Stimulated activated CD4-positive, alpha-beta T cell treated with anti-CD3 and anti-CD28 coated beads, Interleukin-1b, Interleukin-23, amount 100 ng/mL, for 24 hours (primary cell): ENCODE results near the gene C1QTNF5.
"Not testable (repeated sequence)": the region's sequence is repeated elsewhere in the genome, so short reads cannot be mapped to it uniquely, and the experiment has no call there.

ENCODE experiments used
- DNase-seq, 4 experiments: peaks; one replicate each; pipeline ENCODE4 v3.0.0-alpha.2; 2020; ENCODE audit warnings: low read depth in 4 of 4, low spot score in 1 of 4

Gene C1QTNF5

GRCh38 chr11:119340335-119341221 is at the start of gene C1QTNF5:
TSS of gene C1QTNF5 (minus strand) at chr11:119340883. CDS start at chr11:119340397, 486 bp downstream.
- no peak for DNase-seq

GRCh38 chr11:119389611-119390254 is 49.0 kb upstream of the C1QTNF5 start:
- DNase-seq = no peak

GRCh38 chr11:119388103-119388502 is 47.4 kb upstream of the C1QTNF5 start:
- no peak for DNase-seq

GRCh38 chr11:119384332-119384731 is 43.6 kb upstream of the C1QTNF5 start:
- DNase-seq = no peak

GRCh38 chr11:119382513-119382912 is 41.8 kb upstream of the C1QTNF5 start:
- DNase-seq = not testable (repeated sequence)

- no peak for DNase-seq
Measured at GRCh38 chr11:119382101-119382500, 41.4 kb upstream of the C1QTNF5 start.

GRCh38 chr11:119381181-119381988 is 40.7 kb upstream of the C1QTNF5 start, which contains the start of gene USP2:
TSS of gene USP2 (minus strand) at chr11:119381690. CDS start at chr11:119373480, 8,210 bp downstream.
- peak; percentile 92 to 98 (median 93) for DNase-seq

GRCh38 chr11:119380827-119381180 is 40.1 kb upstream of the C1QTNF5 start:
- DNase-seq = no peak

GRCh38 chr11:119380160-119380826 is 39.6 kb upstream of the C1QTNF5 start:
- DNase-seq = no peak

GRCh38 chr11:119378851-119379465 is 38.3 kb upstream of the C1QTNF5 start:
- no peak for DNase-seq

GRCh38 chr11:119377961-119378667 is 37.4 kb upstream of the C1QTNF5 start:
- no peak for DNase-seq

- no peak for DNase-seq
Measured at GRCh38 chr11:119377112-119377901, 36.6 kb upstream of the C1QTNF5 start.

GRCh38 chr11:119376197-119376847 is 35.6 kb upstream of the C1QTNF5 start:
- no peak for DNase-seq

- no peak for DNase-seq
Measured at GRCh38 chr11:119375337-119376196, 34.9 kb upstream of the C1QTNF5 start.

GRCh38 chr11:119374632-119375336 is 34.1 kb upstream of the C1QTNF5 start:
- no peak for DNase-seq

- peak in 1 of 4 experiments; percentile 25 for DNase-seq
Measured at GRCh38 chr11:119373921-119374631, 33.4 kb upstream of the C1QTNF5 start.
